ENCODE data around the gene FBLIM1.
A peak's percentile ranks its signal among the peaks of the same experiment; 100 is the strongest.

Gene FBLIM1

DNA sequence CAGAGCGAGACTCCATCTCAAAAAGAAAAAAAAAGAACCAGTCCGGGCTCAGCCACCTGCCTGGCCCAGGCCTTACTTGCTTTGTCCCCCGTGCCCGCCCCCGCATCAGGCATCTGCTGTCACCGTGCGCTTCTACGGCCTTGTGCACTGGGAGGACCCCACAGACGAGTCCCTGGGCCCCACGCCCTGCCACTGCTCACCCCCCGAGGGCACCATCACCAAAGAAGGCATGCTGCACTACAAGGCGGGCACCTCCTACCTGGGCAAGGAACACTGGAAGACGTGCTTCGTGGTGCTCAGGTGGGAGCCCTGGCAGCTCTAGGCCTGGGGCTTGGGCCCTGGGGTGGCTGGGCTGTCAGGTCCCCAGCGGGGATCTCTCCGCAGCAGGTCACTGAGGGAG is 28.2 kb upstream of the FBLIM1 start:
- intact Hi-C loops (cut with DNase I), result no loop called here

DNA sequence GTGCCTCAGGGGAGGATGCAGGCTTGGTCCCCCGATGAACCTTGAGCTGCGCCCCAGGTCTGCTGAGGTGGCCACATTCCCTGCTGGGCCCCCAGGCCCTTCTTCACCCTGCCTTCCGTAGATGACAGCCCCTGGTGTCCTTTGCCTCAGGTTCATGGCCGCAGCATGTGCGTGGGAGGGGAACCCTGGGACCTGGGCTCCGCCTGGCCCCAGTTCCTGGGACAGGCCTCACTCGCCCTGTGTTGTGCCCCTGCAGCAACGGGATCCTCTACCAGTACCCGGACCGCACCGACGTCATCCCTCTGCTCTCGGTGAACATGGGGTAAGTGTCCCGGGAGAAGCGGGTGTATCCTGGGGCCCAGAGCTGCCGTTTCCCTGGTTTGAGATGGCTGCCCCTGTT is 27.7 kb upstream of the FBLIM1 start:
- intact Hi-C loops (cut with DNase I), result no loop called here
- DNase-seq, result peak in 1 of 10 donors; percentile 72

More for the DNA sequence above, 28.2 kb upstream of the FBLIM1 start:
- DNase-seq, result no peak

DNA sequence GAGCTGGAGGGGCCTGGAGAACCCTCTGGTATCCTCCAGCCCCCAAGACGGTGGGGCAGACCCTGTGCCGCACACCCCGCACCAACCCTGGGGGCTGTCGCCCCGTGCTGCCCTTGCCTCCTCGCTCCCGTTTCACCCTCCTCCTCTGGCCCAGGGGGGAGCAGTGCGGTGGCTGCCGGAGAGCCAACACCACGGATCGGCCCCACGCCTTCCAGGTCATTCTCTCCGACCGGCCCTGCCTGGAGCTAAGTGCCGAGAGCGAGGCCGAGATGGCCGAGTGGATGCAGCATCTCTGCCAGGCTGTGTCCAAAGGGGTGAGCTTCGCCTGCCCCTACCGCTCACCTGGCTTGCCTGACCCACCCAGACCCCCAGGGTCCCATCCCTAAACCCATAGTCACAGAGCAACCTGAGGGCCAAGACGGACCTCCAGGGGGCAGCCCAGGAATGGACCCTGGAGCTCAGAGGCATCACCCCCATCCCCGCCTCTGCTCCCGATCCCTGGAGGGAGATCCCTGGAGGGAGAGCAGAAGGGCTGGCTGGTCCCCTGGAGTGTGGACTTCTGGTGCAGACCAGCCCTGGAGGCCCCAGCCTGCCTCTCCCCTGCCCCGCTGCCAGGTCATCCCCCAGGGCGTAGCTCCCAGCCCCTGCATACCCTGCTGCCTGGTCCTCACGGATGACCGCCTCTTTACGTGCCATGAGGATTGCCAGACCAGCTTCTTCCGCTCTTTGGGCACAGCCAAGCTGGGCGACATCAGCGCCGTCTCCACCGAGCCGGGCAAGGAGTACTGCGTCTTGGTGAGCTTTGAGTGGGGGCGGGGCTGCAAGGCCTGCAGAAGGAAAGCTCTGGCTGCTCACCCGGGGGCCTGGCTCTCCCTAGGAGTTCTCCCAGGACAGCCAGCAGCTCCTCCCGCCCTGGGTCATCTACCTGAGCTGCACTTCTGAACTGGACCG is 26.6 kb upstream of the FBLIM1 start:
- intact Hi-C loops (cut with DNase I), result no loop called here

GRCh38 chr1:15732686-15733081 is 25.9 kb upstream of the FBLIM1 start:
- peak in 1 of 10 donors; percentile 38 for DNase-seq
- intact Hi-C loops (cut with DNase I), result no loop called here

More for the DNA sequence above, 26.6 kb upstream of the FBLIM1 start:
- DNase-seq, result peak in 1 of 10 donors; percentile 80

GRCh38 chr1:15733218-15733725 is 25.3 kb upstream of the FBLIM1 start:
- intact Hi-C loops (cut with DNase I), result no loop called here
- DNase-seq, result peak in 1 of 10 donors; percentile 68

GRCh38 chr1:15733726-15734226 is 24.8 kb upstream of the FBLIM1 start:
- peak in 1 of 10 donors; percentile 83 for DNase-seq
- intact Hi-C loops (cut with DNase I), result no loop called here

GRCh38 chr1:15734296-15734695 is 24.3 kb upstream of the FBLIM1 start:
- intact Hi-C loops (cut with DNase I), result no loop called here
- peak in 1 of 10 donors; percentile 21 for DNase-seq

DNA sequence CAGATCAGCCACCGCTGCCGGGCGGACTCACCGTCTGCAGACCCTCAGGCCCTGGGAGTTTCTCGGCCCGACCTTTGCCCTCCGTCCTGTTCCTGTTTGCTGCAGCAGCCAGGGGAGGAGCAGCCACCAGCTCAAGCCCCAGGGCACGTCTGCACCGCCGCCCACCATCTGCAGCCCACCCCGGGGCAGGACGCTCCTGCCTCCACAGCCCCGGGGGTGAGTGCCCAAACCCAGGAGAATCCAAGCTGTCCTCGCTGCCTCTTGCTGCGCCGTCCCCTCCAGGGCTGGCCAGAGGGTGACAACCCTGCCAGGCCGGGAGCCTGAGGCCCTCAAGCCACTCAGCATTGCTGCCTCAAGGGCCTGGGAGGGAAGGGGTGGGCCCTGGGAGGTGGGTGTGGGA is 23.7 kb upstream of the FBLIM1 start:
- intact Hi-C loops (cut with DNase I), result no loop called here
- DNase-seq, result no peak

GRCh38 chr1:15735304-15736037 is 23.1 kb upstream of the FBLIM1 start:
- intact Hi-C loops (cut with DNase I), result no loop called here
- no peak for DNase-seq

DNA sequence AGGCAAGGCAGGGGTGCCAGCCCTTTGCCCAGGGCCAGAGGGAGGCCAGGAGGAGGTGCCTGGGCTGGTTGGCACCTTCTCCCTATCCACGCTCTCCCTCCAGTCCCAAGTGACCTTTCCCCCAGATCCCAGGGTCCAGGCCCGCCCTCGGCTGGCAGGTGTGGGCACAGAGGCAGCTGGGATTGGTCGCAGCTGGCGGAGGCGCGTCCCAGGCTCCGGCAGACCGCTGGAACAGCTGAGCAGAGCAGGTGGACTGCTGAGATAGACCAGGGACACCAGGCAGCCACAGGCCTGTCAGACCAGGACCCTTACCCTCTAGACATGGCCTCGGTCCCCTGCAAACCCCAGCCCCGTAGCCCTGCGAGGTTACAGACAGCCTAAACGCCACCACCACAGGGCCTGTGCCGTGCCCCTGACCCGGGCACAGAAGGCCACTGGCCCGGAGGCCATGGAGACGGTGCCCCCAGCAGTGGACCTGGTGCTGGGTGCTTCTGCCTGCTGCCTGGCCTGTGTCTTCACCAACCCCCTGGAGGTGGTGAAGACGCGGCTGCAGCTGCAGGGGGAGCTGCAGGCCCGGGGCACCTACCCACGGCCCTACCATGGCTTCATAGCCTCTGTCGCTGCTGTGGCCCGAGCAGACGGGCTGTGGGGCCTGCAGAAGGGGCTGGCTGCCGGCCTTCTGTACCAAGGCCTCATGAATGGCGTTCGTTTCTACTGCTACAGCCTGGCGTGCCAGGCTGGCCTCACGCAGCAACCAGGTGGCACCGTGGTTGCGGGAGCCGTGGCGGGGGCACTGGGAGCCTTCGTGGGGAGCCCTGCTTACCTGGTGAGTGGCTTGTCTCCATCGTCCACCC is 22.3 kb upstream of the FBLIM1 start, which contains the start of gene SLC25A34:
Gene SLC25A34, plus strand, starts transcription at position 221 of the 854 bp plus-strand sequence. Its CDS starts 228 bp downstream, at position 449.
- peak in 2 of 10 donors; percentile 22 to 28 for DNase-seq
- intact Hi-C loops (cut with DNase I), result no loop called here

- intact Hi-C loops (cut with DNase I), result no loop called here
- no peak for DNase-seq
Measured at GRCh38 chr1:15736892-15737261, 21.7 kb upstream of the FBLIM1 start.

DNA sequence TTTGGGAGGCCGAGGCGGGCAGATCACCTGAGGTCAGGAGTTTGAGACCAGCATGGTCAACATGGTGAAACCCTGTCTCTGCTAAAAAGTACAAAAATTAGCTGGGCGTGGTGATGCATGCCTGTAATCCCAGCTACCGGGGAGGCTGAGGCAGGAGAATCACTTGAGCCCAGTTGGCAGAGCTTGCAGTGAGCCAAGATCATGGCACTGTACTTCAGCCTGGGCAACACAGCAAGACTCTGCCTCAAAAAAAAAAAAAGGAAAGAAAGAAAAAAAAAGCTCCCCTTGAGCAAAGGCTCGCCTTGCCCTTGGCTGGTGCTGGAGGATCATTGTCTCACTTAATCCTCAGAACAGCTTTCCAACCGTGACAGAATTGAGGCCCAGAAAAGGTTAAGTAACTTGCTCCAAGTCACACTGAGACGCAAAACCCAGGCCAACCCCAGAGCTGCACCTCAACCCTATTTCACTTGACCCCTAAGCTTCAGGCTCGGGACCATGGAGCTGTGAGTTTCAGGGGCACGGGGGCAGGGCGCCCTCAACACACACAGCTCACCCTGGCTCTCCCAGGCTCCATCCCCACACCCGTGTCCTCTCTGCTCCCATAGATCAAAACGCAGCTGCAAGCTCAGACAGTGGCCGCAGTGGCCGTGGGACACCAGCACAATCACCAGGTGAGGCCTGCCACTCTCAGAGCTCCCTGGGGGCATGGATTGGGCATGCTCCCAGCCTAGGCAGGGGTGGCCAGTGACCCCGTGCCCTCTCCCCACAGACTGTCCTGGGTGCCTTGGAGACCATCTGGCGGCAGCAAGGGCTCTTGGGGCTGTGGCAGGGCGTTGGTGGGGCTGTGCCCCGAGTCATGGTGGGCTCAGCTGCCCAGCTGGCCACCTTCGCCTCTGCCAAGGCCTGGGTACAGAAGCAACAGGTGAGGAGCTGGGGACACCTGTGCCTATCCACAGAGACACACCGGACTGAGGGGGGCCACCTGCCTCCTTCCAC is 21.0 kb upstream of the FBLIM1 start:
- intact Hi-C loops (cut with DNase I), result no loop called here
- DNase-seq, result no peak

DNA sequence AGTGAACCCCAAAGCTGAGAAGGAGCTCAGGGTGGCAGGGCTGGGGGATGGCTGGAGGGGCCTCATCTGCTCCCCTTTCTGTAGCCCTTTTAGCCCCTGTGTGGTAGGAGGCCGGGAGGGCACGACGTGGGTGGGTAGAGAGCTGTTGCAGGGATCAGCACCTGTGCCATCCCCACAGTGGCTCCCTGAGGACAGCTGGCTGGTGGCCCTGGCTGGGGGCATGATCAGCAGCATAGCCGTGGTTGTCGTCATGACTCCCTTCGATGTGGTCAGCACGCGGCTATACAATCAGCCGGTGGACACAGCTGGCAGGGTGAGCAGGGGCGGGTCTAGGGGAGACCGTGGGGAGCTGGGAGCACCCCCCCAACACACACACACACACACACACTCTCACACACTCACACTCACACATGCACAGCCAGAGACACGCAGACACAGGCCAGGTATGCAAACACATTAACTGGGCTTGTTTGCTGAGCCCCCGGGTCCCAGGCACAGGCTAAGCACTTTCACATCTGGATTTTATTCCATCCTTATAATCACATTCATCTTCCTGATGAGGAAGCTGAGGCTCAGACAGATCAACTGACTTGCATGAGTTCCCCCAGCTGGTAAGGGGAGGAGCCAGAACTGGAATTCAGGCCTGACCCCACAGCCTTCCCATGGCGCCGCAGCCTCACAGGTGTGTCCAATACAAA is 20.0 kb upstream of the FBLIM1 start:
- intact Hi-C loops (cut with DNase I), result no loop called here
- DNase-seq, result no peak

GRCh38 chr1:15739259-15739658 is 19.3 kb upstream of the FBLIM1 start:
- intact Hi-C loops (cut with DNase I), result no loop called here
- DNase-seq, result no peak

DNA sequence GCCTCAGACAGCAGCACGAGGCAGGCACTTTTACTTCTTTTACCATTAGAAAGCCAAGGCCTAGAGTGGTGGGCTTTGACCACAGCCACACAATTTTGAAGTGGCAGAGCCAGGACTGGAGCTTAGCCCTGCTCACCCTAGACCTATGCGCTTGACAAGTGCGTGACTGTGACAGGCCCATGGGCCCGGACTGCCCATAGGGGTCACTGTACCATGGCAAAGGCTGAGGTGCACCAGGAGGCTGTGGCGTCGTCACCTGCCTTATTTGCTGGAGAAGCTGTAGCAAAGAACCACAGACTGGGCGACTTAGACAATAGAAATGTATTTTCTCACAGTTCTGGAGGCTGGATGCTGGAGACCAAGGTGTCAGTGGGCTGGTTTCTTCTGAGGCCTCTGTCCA is 18.9 kb upstream of the FBLIM1 start:
- intact Hi-C loops (cut with DNase I), result no loop called here
- DNase-seq, result no peak

- intact Hi-C loops (cut with DNase I), result no loop called here
- peak; percentile 64 to 97 (median 78) for DNase-seq
Measured at GRCh38 chr1:15740924-15741850, 17.4 kb upstream of the FBLIM1 start.

DNA sequence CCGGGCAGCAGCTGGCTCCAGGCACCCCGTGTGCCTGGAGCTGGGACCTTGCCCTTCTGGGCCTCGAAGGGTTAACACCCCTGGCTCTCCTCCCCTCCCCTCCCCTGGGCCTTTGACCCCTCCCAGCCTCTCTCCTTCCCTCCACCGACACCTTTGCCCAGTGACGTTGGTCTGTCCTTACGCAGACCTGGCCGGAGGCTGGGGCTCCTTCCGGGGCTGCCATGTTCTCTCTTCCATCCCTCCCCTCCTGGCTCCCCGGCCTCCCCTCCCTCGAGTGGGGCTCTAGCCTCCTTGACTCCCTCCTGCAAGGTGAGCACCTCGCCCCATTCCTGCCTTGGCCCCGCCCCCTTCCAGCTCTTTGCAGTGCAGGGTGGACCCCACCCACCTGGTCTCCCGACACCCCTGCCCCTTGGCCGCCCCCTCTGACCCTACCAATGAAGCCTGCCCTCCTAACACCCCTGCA is 16.2 kb upstream of the FBLIM1 start, which contains the start of gene TMEM82:
Gene TMEM82, plus strand, starts transcription at position 161 of the 463 bp plus-strand sequence. Its CDS starts 61 bp downstream, at position 222.
- intact Hi-C loops (cut with DNase I), result no loop called here

More for the DNA sequence above, 16.2 kb upstream of the FBLIM1 start, which contains the start of gene TMEM82:
- DNase-seq, result no peak

Data from posterior cingulate gyrus (tissue), 11 donors.